GM12891 (cell line): ENCODE results near the gene TTC13.

Experiments used
- POLR2A ChIP-seq: IDR thresholded peaks from 2 replicates; pipeline ENCODE4 v1.6.1; 2011; ENCODE audit warnings: low read depth, low read length, control low read depth
- SPI1 ChIP-seq: IDR thresholded peaks from 2 replicates; pipeline ENCODE4 v1.6.1; 2011; ENCODE audit warnings: low read depth, low read length, control low read depth
- TAF1 ChIP-seq: IDR thresholded peaks from 2 replicates; pipeline ENCODE4 v1.6.1; 2011; ENCODE audit warnings: low read depth, low read length, control low read depth

DNA sequence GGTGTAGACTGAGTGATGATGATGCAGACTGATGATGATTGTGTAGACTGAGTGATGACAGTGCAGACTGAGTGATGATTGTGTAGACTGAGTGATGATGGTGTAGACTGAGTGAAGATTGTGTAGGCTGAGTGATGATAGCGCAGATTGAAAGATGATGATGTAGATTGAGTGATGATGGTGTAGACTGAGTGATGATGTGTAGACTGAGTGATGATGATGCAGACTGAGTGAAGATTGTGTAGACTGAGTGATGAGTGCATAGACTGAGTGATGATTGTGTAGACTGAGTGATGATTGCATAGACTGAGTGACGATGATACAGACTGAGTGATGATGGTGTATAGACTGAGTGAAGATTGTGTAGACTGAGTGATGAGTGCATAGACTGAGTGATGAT, 32.7 kb upstream of the TTC13 start:
- TF ChIP-seq POLR2A (no peak), SPI1 (no peak), TAF1 (no peak)
